A549 treated with RU486 at 1 μM for 4 hours (cell line): ENCODE results near the gene EIF3D. TPM values are rescaled to one million over a fixed set of nuclear protein-coding genes. Genes with fewer than 3 reads are reported as not detected.

Experiments
- total RNA-seq: library from RNA; stranded (reverse); fragments of 200-300 nt; extraction: Qiagen RNA extraction; gene quantifications from 5 replicates; pipeline ENCODE4 v1.2.3, GENCODE V29; 2022; ENCODE audit warnings: low read depth

Gene EIF3D, protein sequence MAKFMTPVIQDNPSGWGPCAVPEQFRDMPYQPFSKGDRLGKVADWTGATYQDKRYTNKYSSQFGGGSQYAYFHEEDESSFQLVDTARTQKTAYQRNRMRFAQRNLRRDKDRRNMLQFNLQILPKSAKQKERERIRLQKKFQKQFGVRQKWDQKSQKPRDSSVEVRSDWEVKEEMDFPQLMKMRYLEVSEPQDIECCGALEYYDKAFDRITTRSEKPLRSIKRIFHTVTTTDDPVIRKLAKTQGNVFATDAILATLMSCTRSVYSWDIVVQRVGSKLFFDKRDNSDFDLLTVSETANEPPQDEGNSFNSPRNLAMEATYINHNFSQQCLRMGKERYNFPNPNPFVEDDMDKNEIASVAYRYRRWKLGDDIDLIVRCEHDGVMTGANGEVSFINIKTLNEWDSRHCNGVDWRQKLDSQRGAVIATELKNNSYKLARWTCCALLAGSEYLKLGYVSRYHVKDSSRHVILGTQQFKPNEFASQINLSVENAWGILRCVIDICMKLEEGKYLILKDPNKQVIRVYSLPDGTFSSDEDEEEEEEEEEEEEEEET
- total RNA-seq = 152 to 208 TPM (median 168 TPM) in 5 replicates

DNA sequence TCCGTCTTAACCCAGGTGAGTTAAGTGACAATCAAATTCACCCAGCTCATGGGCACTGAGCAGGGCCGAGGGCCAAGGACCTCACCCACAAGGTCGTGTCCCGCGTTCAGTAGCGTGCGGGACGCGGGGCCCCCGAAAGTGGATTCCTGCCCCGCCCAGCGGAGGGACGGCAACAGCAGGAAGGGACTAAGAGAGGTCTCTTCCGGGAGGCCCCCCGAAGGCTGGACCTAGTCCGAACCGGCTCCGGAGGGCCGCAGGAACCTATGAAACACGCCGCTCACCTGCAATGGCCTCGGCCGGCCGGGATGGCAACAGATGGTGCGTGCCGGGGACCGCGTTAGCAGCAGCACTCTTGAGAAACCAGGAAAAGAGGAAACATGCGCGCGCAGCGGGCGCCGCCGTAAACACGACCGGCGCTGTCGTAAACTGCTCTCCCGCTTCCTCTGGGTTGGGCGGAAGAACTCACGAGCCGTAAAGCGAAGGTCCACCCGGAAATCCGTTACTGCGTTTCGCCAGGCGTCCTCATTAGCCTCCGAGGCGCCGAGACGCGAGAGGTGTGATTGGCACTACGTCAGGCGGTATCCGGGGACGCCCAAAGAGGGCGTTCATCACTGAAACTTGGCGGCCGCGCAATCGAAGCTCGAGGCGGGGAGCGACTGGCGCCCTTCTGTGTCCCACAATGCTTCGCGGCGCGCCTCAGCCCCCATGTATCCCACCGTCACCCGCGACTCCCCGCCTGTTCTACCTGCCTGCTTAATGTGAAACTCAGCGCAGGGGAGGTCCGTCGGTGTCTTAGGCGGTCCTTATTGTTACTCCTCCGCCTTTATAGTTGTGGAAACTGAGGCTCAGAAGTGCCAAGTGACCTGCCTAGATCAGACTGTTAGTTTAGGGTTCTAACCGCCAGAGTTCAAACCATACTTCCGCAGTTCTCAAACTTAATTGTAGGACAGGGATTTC lies at the start of gene EIF3D:
Gene EIF3D, minus strand, starts transcription at position 372 of the 957 bp plus-strand sequence. CDS start 3,045 bp downstream, outside the sequence.

DNA sequence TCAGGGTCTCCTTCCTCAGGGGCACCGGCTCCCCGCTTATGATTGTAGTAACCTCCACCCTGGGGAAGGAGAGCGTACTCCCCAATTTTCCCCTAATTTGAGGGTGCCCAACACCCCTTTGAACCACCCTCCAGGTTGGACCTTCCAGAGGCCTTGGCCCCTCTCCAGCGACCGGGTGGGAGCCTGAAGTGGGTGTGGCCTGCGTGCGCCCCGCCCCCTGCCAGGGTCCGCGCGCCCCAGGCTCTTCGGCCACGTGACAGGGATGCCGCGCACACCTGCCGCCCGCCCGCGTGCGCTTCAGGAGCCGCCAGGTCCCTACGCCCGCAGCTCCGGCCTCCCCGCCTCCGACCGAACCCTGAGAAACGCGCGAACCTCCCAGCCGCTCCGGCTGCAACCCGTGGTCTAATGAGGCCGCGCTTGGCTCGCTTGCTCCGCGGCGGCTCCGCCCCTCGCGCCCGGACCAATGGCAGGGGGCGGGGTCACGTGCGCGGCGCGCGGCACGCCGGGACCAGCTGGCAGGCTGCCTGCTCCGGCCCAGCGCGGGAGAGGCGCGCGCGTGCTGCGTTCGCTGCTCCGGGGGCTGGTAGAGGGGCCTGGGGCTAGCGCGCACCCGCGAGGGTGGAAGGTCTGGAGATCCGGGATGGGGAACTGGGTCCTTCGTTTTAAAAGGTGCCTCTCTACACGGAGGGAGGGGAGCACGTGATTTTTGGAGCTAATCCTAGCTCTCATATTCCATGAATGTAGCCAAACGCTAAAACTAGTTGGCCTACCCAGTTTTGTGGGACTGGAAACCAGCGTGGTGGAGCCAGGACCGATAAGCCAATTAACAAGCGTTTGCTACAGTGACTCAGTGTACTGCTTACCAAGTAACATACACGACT lies 22.1 kb downstream of the EIF3D start, which contains the start of gene FOXRED2:
Gene FOXRED2, minus strand, starts transcription at position 404 of the 881 bp plus-strand sequence. CDS start 618 bp downstream, outside the sequence.

DNA sequence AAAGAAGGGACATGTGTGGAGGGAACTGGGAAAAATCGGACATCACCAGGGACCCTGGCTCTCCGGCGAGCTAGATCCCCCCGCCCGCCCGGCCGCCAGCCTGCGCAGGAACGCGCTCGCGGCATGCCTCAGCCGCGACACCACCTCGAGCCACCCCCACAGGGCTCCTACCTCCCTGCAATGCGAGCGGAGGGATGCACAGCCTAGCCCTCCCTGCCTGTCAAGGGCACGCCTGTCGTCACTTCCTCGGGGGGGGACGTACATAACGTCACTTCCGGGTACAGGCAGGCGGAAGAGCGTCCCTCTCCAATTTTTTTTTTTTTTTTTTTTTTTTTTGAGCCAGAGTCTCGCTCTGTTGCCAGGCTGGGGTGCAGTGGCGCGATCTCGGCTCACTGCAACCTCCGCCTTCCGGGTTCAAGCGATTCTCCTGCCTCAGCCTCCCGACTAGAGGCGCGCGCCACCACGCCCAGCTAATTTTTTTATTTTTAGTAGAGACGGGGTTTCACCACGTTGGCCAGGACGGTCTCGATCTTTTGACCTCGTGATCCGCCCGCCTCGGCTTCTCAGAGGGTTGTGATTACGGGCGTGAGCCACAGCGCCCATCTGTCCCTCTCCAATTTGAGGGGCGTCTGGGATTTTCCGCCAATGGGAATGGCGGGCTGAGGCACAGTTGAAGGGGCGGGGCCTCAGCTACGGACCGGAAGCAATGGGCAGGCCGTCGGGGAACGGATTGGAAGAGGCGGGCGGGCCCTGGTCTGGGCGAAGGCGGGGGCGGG lies 47.4 kb downstream of the EIF3D start, which contains the start of gene TXN2:
Gene TXN2, minus strand, starts transcription at position 248 of the 776 bp plus-strand sequence. CDS start 803 bp downstream, outside the sequence.

Other genes with a start within 250 kb of the EIF3D start
- gene MYH9, start 141.2 kb downstream of the EIF3D start, total RNA-seq = 166 to 193 TPM (median 184 TPM) in 5 replicates
- gene TXN2, start 47.5 kb downstream of the EIF3D start, total RNA-seq = 56.0 to 72.4 TPM (median 67.6 TPM) in 5 replicates
- gene FOXRED2, start 22.1 kb downstream of the EIF3D start, total RNA-seq = 12.1 to 17.3 TPM (median 15.4 TPM) in 5 replicates
- not detected in 5 replicates for gene CACNG2, start 174.6 kb upstream of the EIF3D start, total RNA-seq
- gene IFT27, start 247.0 kb upstream of the EIF3D start, total RNA-seq = 16.2 to 28.4 TPM (median 22.9 TPM) in 5 replicates